Gastrocnemius medialis (tissue), 4 donors: Measurements from ENCODE around the gene KIF16B.

Source experiments
- CTCF ChIP-seq, 5 experiments: fragments of 450-650 bp in 3 of 5; fragments of 200-600 bp in 2 of 5; sonication (generic) in 2 of 5; IDR thresholded peaks in 4 of 5; conservative IDR thresholded peaks in 1 of 5; 1 replicate in 4 of 5; 2 replicates in 1 of 5; pipeline ENCODE4 v1.5.1; 2016 to 2019; ENCODE audit warnings: antibody characterized with exemption in 5 of 5, mild to moderate bottlenecking in 3 of 5, moderate library complexity in 3 of 5
- POLR2A ChIP-seq, 2 donors: fragments of 450-650 bp; IDR thresholded peaks; one replicate each; pipeline ENCODE4 v1.6.1; 2017; ENCODE audit warnings: antibody characterized with exemption in 2 of 2, mild to moderate bottlenecking in 2 of 2, moderate library complexity in 2 of 2

GRCh38 chr20:16541226-16541625 lies 32.0 kb downstream of the KIF16B start:
- TF ChIP-seq CTCF (IDR thresholded peaks at IDR 0.05 in 4 of 5, conservative IDR thresholded peaks at IDR 0.05 in 1 of 5) (no peak), POLR2A (IDR thresholded peaks at IDR 0.05) (no peak)
